ENCODE data around the gene CDC6. TPM values are rescaled to one million over a fixed set of nuclear protein-coding genes. Genes with fewer than 3 reads are reported as not detected.

CDC6 gene
- total RNA-seq, 1 donor from 2014 or later = 3.7 TPM

- H3K4me3 ChIP-seq = peak overlapping the region; percentile 76 to 78
Measured at GRCh38 chr17:40346765-40347158, 59.1 kb downstream of the CDC6 start.

GRCh38 chr17:40347319-40348135 is 59.8 kb downstream of the CDC6 start:
- H3K27ac ChIP-seq = peak overlapping the region; percentile 97
- intact Hi-C loops (cut with DNase I) = no loop called here
- no peaks in the 10 kb centered on the region for H3K9me3 ChIP-seq
- peaks cover 3 to 26% of the 10 kb centered on the region in 2 donors for H3K36me3 ChIP-seq
- DNase-seq (ENCODE audit: extremely low spot score in 2 of 2) = no peak
- H3K4me1 ChIP-seq = peaks cover 84% of the 10 kb centered on the region
- H3K4me3 ChIP-seq = no peak overlapping the region
- TF ChIP-seq CTCF (IDR thresholded peaks at IDR 0.05) (no peak), POLR2AphosphoS5 (IDR thresholded peaks at IDR 0.05; ENCODE audit: insufficient read depth in 1 of 2, low read depth in 1 of 2) (no peak), POLR2A (IDR thresholded peaks at IDR 0.05) (no peak)
- H3K27me3 ChIP-seq = no peaks in the 10 kb centered on the region

More at GRCh38 chr17:40346765-40347158, 59.1 kb downstream of the CDC6 start:
- Histone ChIP-seq H3K36me3 (peaks cover 0 to 18% of the 10 kb centered on the region in 2 donors), H3K27ac (peak overlapping the region; percentile 97), H3K9me3 (no peaks in the 10 kb centered on the region), H3K27me3 (no peaks in the 10 kb centered on the region), H3K4me1 (peaks cover 85% of the 10 kb centered on the region)
- no peak for TF ChIP-seq POLR2AphosphoS5 (IDR thresholded peaks at IDR 0.05; ENCODE audit: insufficient read depth in 1 of 2, low read depth in 1 of 2)
- intact Hi-C loops (cut with DNase I) = no loop called here
- no peak for DNase-seq (ENCODE audit: extremely low spot score in 2 of 2)

- no peak for DNase-seq (ENCODE audit: extremely low spot score in 2 of 2)
- no peak for TF ChIP-seq POLR2A (IDR thresholded peaks at IDR 0.05)
- no peak for TF ChIP-seq CTCF (IDR thresholded peaks at IDR 0.05)
- peaks cover 3 to 32% of the 10 kb centered on the region in 2 donors for H3K36me3 ChIP-seq
- intact Hi-C loops (cut with DNase I) = no loop called here
- H3K4me1 ChIP-seq = peaks cover 78% of the 10 kb centered on the region
- peak overlapping the region; percentile 97 for H3K27ac ChIP-seq
- H3K4me3 ChIP-seq = no peak overlapping the region
- no peaks in the 10 kb centered on the region for H3K9me3 ChIP-seq
- no peaks in the 10 kb centered on the region for H3K27me3 ChIP-seq
Measured at GRCh38 chr17:40348136-40348504, 60.4 kb downstream of the CDC6 start.

GRCh38 chr17:40348562-40349476 is 61.1 kb downstream of the CDC6 start:
- H3K27ac ChIP-seq = peak overlapping the region; percentile 97
- intact Hi-C loops (cut with DNase I) = no loop called here
- peaks cover 71% of the 10 kb centered on the region for H3K4me1 ChIP-seq
- H3K36me3 ChIP-seq = peaks cover 3 to 35% of the 10 kb centered on the region in 2 donors
- H3K9me3 ChIP-seq = no peaks in the 10 kb centered on the region
- TF ChIP-seq CTCF (IDR thresholded peaks at IDR 0.05) (no peak), POLR2A (IDR thresholded peaks at IDR 0.05) (no peak), POLR2AphosphoS5 (IDR thresholded peaks at IDR 0.05; ENCODE audit: insufficient read depth in 1 of 2, low read depth in 1 of 2) (no peak)
- no peak overlapping the region for H3K4me3 ChIP-seq
- H3K27me3 ChIP-seq = no peaks in the 10 kb centered on the region
- no peak for DNase-seq (ENCODE audit: extremely low spot score in 2 of 2)

- intact Hi-C loops (cut with DNase I) = no loop called here
- no peak overlapping the region for H3K4me3 ChIP-seq
- H3K9me3 ChIP-seq = no peaks in the 10 kb centered on the region
- TF ChIP-seq CTCF (IDR thresholded peaks at IDR 0.05) (no peak), POLR2AphosphoS5 (IDR thresholded peaks at IDR 0.05; ENCODE audit: insufficient read depth in 1 of 2, low read depth in 1 of 2) (no peak), POLR2A (IDR thresholded peaks at IDR 0.05) (no peak)
- peak overlapping the region; percentile 97 for H3K27ac ChIP-seq
- H3K36me3 ChIP-seq = peaks cover 3 to 35% of the 10 kb centered on the region in 2 donors
- no peaks in the 10 kb centered on the region for H3K27me3 ChIP-seq
- peaks cover 68% of the 10 kb centered on the region for H3K4me1 ChIP-seq
- no peak for DNase-seq (ENCODE audit: extremely low spot score in 2 of 2)
Measured at GRCh38 chr17:40349477-40349894, 61.8 kb downstream of the CDC6 start.
